COLO668 (cell line): Measurements from ENCODE around the gene SMIM11.
"Not testable (repeated sequence)": the region's sequence is repeated elsewhere in the genome, so short reads cannot be mapped to it uniquely, and the experiment has no call there.

Experiments used
- DNase-seq: peaks from one replicate; lab custom pipeline; 2025; ENCODE audit not compliant: unreplicated experiment; lab: John Stamatoyannopoulos, UW

Gene SMIM11

DNA sequence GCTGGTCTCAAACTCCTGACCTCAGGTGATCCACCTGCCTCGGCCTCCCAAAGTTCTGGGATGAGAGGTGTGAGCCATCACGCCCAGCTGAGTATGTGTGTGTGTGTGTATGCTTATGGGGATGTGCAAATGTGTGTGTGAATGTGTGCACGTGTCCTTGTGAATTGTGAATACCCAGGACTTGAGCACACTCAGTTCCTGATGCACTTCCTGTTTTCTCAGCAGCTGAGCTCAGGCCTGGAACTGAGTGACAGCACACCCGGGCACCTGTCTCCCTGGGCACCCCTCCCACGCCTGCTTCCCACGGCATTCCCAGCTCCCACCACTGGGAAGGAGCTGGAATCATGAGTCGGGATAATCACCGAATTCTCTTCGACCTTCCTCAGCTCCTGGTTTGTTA is 32.0 kb downstream of the SMIM11 start:
- DNase-seq, result not testable (repeated sequence)

DNA sequence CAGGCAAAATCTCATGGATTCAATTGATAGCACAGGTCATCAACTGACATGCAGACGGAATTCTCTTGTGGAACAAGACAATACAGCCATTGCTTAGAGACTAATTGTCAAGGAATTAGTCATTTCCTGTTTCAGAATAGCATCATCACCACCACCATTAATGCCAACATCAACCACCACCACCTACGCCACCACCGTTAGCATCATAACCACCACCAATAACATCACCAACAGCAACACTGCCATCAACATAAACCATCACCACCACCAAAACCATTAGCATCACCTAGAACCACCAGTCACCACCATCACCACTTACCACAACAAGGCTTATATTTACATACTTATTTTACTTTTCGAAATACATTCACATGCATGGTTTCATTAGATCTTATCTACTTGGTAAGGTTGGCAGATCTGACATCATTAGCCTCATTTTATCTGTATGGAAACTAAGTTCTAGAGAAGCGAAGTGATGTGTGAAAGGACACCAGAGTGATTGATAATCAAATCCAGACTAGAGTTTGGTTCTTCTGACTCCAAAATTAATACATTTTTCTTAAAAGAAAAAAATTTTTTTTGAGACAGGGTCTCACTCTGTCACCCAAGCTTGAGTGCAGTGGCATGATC is 42.3 kb downstream of the SMIM11 start:
- DNase-seq, result not testable (repeated sequence)

DNA sequence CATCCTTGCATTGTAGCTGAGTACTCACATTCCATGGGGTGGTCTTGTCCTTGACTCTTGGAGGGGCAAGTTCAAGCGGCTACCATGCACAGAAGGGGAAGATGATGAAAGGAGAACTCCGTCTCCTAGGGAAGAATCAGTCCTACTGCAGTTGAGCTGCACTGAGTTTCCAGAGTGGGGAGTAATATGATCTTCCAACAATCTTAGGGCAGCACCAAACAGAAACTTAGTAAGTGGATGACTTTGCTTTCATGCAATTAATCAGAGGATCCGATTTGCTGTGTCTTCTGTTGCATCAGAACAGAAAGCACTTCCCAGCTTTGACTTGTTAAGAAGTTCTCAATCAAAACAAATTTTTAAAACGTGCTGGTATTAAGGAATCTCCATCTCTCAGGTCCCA is 48.5 kb downstream of the SMIM11 start, which contains the start of gene SMIM34:
TSS of gene SMIM34 (minus strand) at position 147 of the 400 bp plus-strand sequence. CDS start at position 35, 112 bp downstream.
- not testable (repeated sequence) for DNase-seq

DNA sequence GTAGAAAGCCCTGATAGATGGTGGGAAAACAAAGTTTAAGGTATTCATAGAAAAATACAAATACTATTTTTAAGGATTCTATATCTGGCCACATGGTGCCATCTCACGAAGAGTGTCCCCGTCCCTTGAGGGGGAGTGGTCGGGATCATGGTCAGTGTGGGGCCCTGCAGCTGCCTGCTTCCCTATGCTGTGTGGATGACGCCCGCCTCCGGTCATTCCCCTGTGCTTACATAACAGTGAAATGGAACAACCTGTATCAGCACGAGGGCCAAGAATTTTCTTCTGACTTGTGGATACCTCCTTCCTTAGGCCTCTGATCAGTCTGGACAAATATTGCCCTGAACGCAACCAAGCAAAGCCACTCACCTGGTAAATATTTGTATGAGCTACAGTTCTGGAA is 52.0 kb downstream of the SMIM11 start:
- not testable (repeated sequence) for DNase-seq

DNA sequence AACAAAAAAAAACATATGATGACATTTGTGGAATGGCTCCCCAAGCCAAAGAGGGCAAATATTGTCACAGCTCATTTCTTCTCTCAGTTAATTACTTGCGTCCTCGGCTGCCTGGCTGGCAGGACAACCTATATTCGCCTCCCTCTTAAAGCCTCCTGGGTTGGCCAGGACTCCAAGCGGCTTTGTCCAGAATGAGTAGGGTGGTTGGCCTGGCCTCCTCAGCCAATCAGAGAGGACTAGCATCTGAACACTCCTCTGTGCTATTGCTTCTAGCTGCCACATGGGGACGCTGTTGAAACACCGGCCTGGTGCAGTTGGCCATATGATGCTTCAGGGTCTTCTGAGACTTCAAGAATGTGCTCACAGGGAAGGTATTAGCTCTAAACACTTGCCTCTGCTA is 53.1 kb downstream of the SMIM11 start:
- not testable (repeated sequence) for DNase-seq

GRCh38 chr21:34429710-34430109 is 54.4 kb downstream of the SMIM11 start:
- DNase-seq, result not testable (repeated sequence)
